ENCODE measurements around the gene P2RX1.

DNA sequence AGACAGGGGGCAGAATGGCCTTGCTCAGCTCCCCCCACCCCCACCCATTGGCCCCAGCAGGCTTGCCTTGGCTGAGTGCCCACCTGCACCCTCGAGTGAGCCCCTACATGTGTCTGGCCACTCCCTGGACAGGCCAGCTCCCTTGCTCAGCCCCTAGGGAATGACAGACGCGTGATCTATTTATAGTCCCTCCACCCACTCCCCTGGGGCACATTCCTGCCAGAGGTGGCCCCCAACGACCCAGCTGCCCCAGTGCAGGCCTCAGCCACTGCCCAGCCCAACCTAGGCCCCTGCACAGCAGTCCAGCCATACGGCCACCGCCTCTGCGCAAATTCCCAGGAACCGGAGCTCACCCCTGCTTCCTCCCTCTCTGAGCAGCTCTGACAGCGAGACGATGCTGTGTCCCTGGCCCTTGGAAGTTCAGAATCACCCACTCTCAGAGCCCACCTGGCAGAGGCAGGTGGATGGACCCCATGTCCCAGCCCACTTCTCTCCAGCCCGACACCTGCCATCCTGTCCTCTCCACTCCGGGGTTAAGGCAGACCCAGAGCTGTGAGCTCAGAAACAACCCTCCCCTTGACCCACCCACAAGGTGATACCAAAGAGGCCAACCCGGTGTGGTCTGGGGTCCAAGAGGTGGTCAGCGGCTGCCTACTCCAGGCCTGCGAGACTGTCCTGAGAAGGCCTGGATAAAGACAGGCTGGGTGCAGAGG, 11.5 kb upstream of the P2RX1 start:
- TF ChIP-seq POLR2A (IDR thresholded peaks at IDR 0.05), result no peak
- TF ChIP-seq, protein P1, sequence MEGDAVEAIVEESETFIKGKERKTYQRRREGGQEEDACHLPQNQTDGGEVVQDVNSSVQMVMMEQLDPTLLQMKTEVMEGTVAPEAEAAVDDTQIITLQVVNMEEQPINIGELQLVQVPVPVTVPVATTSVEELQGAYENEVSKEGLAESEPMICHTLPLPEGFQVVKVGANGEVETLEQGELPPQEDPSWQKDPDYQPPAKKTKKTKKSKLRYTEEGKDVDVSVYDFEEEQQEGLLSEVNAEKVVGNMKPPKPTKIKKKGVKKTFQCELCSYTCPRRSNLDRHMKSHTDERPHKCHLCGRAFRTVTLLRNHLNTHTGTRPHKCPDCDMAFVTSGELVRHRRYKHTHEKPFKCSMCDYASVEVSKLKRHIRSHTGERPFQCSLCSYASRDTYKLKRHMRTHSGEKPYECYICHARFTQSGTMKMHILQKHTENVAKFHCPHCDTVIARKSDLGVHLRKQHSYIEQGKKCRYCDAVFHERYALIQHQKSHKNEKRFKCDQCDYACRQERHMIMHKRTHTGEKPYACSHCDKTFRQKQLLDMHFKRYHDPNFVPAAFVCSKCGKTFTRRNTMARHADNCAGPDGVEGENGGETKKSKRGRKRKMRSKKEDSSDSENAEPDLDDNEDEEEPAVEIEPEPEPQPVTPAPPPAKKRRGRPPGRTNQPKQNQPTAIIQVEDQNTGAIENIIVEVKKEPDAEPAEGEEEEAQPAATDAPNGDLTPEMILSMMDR (IDR thresholded peaks at IDR 0.05), result no peak
